Body of pancreas (tissue), 4 donors: ENCODE data around the gene ICOS. TPM values are rescaled to one million over a fixed set of nuclear protein-coding genes. Genes with fewer than 3 reads are reported as not detected.

Source experiments
- ATAC-seq: fragments of 150-250 bp; one replicate; pipeline ENCODE4 v1.9.1; 2016
- DNase-seq, 4 donors: peaks; one replicate each; pipeline ENCODE4 v3.0.0-alpha.2; 2019
- H3K27ac ChIP-seq, 4 donors: fragments of 200-600 bp; sonication (generic); 1 replicate in 3 of 4; 2 replicates in 1 of 4; pipeline versions ENCODE4 v1.5.1 to v1.6.1; 2016 to 2019; ENCODE audit warnings: mild to moderate bottlenecking in 1 of 4, mixed read lengths in 1 of 4, moderate library complexity in 1 of 4
- H3K27me3 ChIP-seq, 2 donors: fragments of 200-600 bp; sonication (generic); one replicate each; pipeline ENCODE4 v1.6.0; 2016; ENCODE audit warnings: mild to moderate bottlenecking in 1 of 2
- H3K36me3 ChIP-seq, 2 donors: fragments of 200-600 bp; sonication (generic); replicated peaks in 1 of 2; 2 replicates each; pipeline ENCODE4 v1.5.1; 2016; ENCODE audit warnings: low read depth in 2 of 2; ENCODE audit not compliant: insufficient read depth in 1 of 2
- H3K4me1 ChIP-seq: fragments of 200-600 bp; sonication (generic); one replicate; pipeline ENCODE4 v1.6.0; 2016
- H3K4me3 ChIP-seq, 2 donors: fragments of 200-600 bp; sonication (generic); 1 replicate in 1 of 2; 2 replicates in 1 of 2; pipeline ENCODE4 v1.5.1; 2016 to 2019
- H3K9me3 ChIP-seq, 3 donors: fragments of 200-600 bp; sonication (generic); 1 replicate in 2 of 3; 2 replicates in 1 of 3; pipeline ENCODE4 v1.5.1; 2016
- CTCF ChIP-seq, 7 experiments: fragments of 450-650 bp in 4 of 7; fragments of 200-600 bp in 3 of 7; sonication (generic) in 3 of 7; IDR thresholded peaks; one replicate each; pipeline ENCODE4 v1.5.1; 2016 to 2019; ENCODE audit warnings: antibody characterized with exemption in 7 of 7
- POLR2A ChIP-seq, 3 donors: fragments of 450-650 bp; IDR thresholded peaks; one replicate each; pipeline ENCODE4 v1.6.1; 2016; ENCODE audit warnings: antibody characterized with exemption in 3 of 3, mild to moderate bottlenecking in 2 of 3
- WGBS, 2 donors: methylation state at CpG; one replicate each; pipeline ENCODE4 v1.1.5; 2017; 5-methylcytosine and 5-hydroxymethylcytosine counted together
- intact Hi-C: fragments of 100-400 bp; cut with DNase I; formaldehyde crosslinking; loops from one replicate; pipeline ENCODE4 v1.15.1; 2023
- total RNA-seq, 2 donors: library from RNA; depleted of rRNA; stranded (reverse); fragments of >200 nt; gene quantifications; one replicate each; pipeline ENCODE4 v1.1.0, GENCODE V29; 2016

ICOS gene
- total RNA-seq, 2 donors from 2014 or later: not detected

- no peaks in the 10 kb centered on the region for H3K36me3 ChIP-seq
- H3K27me3 ChIP-seq: no peaks in the 10 kb centered on the region
- H3K27ac ChIP-seq: peak overlapping the region in 1 of 4 donors; percentile 44
- H3K4me3 ChIP-seq: no peak overlapping the region
- H3K9me3 ChIP-seq: no peaks in the 10 kb centered on the region
- DNase-seq (peak; percentile 23 to 63 (median 46)), ATAC-seq (peak; percentile 22)
- intact Hi-C loops: no loop called here
- TF ChIP-seq POLR2A (IDR thresholded peaks at IDR 0.05) (no peak), CTCF (IDR thresholded peaks at IDR 0.05) (no peak)
- peaks cover 23% of the 10 kb centered on the region for H3K4me1 ChIP-seq
- WGBS, 2 donors: 43 to 56% methylated on average over 6 of the region's 6 CpGs
These were observed 28.3 kb upstream of the ICOS start for GRCh38 chr2:203908066-203908796.

- 17 to 20% methylated on average over 3 of the region's 3 CpGs for WGBS, 2 donors
- peak; percentile 21 for ATAC-seq
- intact Hi-C loops: no loop called here
- Histone ChIP-seq H3K27me3 (no peaks in the 10 kb centered on the region), H3K27ac (peak overlapping the region in 1 of 4 donors; percentile 44), H3K4me3 (no peak overlapping the region), H3K4me1 (peaks cover 23% of the 10 kb centered on the region), H3K9me3 (no peaks in the 10 kb centered on the region), H3K36me3 (no peaks in the 10 kb centered on the region)
- DNase-seq: no peak
- no peak for TF ChIP-seq POLR2A (IDR thresholded peaks at IDR 0.05)
- no peak for TF ChIP-seq CTCF (IDR thresholded peaks at IDR 0.05)
These were observed 27.8 kb upstream of the ICOS start for GRCh38 chr2:203908797-203909185.

- WGBS, 2 donors: 8 to 10% methylated on average over 8 of the region's 8 CpGs
- Histone ChIP-seq H3K27ac (peak overlapping the region in 1 of 4 donors; percentile 44), H3K36me3 (no peaks in the 10 kb centered on the region), H3K4me1 (peaks cover 23% of the 10 kb centered on the region), H3K4me3 (no peak overlapping the region), H3K9me3 (no peaks in the 10 kb centered on the region), H3K27me3 (no peaks in the 10 kb centered on the region)
- ATAC-seq (peak; percentile 75), DNase-seq (peak; percentile 19 to 59 (median 34))
- intact Hi-C loops: no loop called here
- no peak for TF ChIP-seq POLR2A (IDR thresholded peaks at IDR 0.05)
- peak; percentile 23 to 81 (median 77) for TF ChIP-seq CTCF (IDR thresholded peaks at IDR 0.05)
These were observed 27.1 kb upstream of the ICOS start for GRCh38 chr2:203909261-203909967.

GRCh38 chr2:203909974-203910373, 26.6 kb upstream of the ICOS start:
- peaks cover 23% of the 10 kb centered on the region for H3K4me1 ChIP-seq
- intact Hi-C loops: no loop called here
- ATAC-seq (peak; percentile 14), DNase-seq (no peak)
- 16 to 25% methylated on average over 5 of the region's 5 CpGs for WGBS, 2 donors
- H3K9me3 ChIP-seq: no peaks in the 10 kb centered on the region
- no peaks in the 10 kb centered on the region for H3K36me3 ChIP-seq
- H3K27me3 ChIP-seq: no peaks in the 10 kb centered on the region
- TF ChIP-seq POLR2A (IDR thresholded peaks at IDR 0.05): no peak
- TF ChIP-seq CTCF (IDR thresholded peaks at IDR 0.05): no peak
- no peak overlapping the region for H3K4me3 ChIP-seq
- peak overlapping the region in 1 of 4 donors; percentile 44 for H3K27ac ChIP-seq
